Measurements from ENCODE around the gene LYPD6.

GRCh38 chr2:149465873-149466272 is 135.5 kb downstream of the LYPD6 start:
- TF ChIP-seq POLR2A (IDR thresholded peaks at IDR 0.05): no peak
- no peak for TF ChIP-seq CTCF (IDR thresholded peaks at IDR 0.05)
